NCI-H446 treated with DMSO at 0.1 percent for 48 hours (cell line): ENCODE data around the gene LMAN1L.
A peak's percentile ranks its signal among the peaks of the same experiment; 100 is the strongest.

ENCODE experiments used
- DNase-seq: peaks from one replicate; lab custom pipeline; 2025; lab: John Stamatoyannopoulos, UW

LMAN1L gene

DNA sequence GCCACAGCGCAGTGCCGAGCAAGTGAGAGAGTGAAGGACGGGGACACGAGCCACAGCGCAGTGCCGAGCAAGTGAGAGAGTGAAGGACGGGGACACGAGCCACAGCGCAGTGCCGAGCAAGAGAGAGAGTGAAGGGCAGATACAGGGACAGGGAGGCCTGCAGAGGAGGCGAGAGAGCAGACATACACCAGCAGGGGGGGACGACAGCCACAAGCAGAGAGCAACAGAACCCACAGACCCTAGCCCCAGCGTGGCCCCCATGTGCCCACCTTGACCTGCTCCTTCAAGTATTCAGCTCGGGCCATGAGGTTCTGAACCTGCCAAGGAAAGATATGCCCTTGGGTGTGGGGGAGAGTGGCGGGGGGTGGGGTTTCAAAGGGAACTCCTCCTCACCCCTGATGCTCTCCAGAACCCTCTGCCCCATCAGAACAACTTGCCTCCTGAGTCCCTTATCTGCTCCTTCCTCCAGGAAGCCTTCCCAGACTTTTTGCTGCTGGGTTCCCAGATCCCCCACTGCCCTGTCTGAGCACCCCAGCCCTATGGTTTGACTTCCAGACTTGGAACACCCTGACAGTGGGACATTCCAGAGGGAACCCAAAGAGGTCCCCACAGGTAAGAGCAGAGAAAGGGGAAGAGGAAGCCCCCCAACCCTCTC is 25.0 kb downstream of the LMAN1L start:
- no peak for DNase-seq

DNA sequence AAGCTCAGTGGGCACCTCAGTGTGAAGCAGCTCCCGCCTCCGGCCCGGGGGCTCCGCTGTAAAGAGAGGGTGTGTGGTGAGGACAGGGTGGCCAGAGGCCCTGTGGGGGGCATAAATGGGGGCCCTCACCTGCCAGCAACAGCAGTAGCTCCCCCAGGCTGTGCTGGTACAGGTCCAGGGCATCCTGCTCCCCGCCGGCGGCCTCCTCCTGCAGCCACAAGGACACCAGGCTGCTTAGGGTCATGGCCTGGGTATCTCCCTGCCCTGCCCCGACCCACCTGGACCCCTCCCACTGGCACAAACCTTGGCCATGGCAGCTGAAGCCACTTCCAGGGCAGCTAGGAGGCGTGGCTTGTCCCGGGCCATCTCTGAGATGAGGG is 25.5 kb downstream of the LMAN1L start:
- no peak for DNase-seq

DNA sequence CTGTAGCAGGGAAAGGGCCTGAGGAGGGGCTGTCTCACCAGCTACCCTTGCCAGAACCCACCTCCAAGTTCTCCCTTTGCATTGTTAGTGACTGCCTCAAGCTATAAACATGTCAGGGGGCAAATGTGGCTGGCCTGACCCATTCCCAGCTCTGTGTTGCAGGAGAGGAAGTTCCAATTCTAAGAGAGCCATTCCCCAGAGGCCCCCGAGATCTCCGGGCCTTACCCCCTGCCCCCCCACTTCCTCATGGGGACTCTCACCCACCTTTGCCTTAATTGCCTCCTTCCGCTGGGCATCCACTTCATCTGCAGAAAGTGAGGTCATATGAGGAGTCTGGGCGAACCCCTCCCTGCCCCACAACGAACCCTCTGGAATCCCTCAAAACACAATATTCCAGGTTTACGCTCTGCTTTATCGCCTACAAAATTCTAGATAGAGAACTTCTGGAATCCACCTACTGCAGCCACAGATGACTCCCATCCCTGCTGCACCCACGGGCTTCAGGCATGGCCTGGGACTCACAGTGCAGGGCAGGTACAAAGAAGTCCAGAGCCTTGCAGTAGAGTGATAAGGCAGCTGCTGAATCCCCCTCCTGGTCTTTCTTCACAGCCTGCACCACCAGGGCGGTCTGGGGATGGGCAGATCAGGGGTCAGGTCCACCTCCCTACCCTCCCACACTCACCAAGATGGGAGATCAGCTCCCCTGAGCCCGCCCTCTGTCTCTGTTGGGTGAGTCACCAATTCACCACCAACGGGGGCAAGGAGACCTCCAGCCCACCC is 26.3 kb downstream of the LMAN1L start:
- no peak for DNase-seq

DNA sequence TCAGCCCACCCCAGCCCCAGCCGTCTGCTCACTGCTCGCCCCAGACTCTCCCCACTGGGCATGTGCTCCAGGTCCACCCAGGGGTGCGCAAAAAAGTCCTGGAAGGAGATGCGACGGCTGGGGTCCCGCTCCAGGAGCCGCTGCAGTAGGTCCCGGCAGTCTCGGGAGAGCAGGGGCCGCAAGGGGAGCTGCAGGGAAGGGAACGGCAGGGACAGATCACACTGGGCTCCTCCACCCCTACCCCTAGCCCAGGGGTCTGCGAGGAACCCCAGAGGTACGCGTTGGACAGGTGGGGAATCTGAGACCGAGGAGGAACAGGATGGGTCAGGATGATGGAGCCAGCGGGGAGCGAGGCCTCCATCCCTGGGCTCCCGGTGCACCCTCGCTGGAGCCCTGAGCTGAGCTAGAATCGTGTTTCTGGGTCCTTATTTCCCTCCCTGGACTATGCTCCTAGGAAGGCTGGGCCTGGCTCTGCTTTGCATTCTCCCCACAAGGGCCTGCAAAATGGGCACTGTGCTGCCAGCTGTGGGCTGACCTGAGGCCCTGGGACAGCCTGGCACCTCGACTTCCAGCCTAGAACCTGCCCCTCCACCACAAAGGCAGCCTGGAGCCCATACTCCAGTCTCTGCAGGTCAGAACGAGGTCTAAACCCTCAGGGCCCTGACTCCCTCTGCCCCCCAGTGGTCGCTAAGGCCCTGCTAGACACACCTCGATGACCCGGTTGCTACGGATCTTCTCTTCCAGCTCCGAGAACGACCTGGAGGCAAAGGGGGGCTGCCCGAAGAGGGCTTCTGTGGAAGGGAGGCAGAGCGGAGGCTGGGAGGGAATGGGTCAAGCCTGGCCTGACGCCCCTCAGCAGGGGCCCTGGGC is 27.1 kb downstream of the LMAN1L start:
- no peak for DNase-seq

DNA sequence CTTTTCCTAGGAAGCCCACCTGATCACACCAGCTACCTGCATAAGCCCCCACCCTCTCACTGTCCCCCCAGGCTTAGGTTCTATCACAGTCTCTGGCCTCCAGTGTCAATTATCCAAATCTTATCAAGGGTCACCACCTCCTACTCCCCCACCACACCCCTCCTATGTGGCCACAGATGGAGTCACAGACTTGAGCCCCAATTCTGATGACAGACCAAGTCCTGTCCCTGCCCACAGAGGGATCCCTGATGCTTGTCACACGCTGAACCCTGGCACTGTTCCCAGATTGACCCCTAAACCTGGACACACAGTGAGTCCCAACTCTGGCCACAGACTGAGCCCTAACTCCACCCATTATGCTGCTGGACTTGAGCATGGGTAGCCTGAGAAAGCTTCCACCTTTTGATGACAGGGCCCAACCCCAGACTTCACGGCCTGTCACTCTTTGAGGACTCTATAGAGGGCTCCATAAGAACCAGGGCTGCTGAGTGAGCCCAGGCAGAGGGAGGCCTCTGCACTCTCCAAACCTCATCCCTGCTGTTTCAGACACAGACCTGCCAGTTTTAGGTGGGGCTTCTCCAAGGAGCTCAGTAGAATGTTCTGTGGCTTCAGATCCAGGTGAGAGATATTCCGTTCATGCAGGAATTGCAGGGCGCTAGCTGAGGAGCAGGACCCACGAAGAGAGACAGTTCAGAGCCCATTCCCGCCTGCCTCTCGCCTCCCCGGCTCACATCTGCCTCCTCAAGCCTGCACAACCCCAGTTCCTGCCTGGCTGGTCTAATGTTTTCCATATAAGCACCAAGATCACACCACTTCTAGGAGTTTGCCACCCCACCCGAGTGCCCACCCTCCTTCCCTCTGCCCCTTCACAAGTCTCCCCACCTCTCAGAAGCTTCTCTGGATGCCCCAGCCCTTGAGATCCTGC is 28.5 kb downstream of the LMAN1L start:
- no peak for DNase-seq

DNA sequence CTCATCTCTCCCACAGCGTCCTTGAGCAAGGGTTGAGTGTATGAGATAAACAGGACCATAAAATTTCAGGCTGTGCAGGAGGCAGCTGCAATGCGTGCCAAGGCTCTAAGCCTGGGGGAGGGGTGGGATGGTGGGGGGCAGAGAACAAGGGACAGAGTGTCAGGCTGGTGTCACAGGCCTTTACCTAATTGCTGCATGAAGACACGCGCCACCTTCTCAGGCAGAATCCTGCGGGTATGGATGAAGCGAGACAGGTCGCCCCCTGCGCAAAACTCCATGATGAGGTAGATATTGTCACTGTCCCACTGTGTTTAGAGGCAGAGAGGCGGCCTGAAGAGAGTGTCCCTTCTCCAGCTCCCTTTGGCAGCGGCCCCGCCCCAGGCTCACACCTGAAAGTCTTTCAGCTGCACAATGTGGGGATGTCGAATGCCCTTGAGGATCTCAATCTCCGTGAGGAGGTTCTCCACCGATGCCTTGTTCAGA is 29.3 kb downstream of the LMAN1L start:
- no peak for DNase-seq

DNA sequence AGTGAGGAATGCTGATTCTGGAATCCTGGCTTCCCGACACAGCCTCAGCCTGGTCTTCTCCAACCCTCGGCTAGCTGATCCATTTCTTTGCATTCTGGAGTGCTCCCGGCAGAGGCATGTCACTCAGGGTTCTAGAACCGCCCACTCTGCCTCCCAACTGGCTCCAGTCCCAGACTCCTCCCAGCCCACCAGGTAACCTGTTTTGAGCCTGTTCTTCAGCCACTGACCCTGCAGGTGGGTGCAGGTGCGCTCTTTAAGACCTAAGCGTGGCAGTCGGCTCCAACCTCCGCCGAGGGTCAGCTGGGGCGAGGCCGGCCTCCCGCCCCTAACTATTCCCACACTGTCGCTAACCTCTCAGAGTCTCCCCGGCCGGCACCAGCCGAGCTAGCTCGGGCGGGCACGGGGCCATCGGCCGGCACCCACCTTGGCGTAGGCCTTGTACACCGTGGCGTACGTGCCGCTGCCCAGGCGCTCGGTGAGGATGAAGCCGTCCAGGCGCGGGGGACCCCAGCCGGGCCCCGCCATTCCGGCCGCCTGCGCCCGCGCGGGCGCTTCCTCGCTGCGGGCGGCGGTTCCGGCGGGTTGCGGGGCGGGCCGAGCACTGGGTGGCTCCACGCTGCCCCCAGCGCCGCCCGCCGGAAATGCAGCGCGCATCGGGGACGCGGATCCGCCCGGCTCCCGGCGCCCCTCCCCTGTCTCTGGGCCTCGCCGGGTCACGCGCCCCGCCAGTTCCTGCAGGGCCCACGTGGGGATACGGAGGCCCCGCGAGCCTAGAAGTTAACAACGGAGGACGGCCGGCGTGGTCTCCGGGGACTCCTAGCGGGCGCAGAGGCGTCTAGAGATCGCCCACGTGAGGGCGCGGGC is 30.2 kb downstream of the LMAN1L start, which contains the start of gene ULK3:
TSS of gene ULK3 (minus strand) at position 576 of the 864 bp plus-strand sequence. CDS start at position 525, 51 bp downstream.
- peak; percentile 49 for DNase-seq

DNA sequence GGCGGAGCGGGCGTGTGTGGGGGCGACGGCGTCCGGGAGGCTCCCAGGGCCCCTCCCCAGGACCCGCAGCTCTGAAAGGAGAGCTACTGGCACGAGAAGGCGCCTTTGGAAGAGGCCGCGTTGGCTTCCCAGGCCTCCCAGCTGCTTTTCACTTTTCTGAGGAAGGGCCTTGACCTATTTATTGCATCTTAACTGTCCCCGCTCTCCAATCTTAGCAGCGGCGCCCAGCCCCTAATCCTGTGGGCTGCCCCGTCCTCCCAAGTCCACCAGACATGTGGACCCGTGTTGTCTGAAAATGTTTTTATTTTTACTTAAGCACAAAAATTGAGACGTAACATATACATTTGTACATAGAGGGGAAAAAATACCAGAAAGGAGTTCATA is 30.8 kb downstream of the LMAN1L start:
- DNase-seq, result no peak

DNA sequence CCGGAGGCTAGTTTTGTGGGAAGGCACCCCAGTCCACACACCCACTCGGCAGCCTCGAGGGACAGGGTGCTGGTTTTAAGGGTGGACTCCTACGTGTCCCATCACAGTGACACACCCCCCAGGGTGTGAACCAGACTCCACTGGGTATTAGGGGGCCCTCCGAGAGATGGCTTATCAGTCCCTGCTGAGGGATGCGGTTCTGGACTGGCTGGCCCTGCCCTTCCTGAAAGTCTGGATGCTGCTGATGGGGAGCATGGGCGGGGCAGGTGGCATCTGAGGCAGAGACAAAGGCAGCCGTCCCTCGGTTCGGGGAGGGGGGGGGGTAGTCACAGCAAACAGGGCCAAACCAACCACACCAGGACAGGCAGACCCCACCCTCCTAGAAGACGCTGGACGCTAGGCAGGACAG is 31.3 kb downstream of the LMAN1L start:
- no peak for DNase-seq

DNA sequence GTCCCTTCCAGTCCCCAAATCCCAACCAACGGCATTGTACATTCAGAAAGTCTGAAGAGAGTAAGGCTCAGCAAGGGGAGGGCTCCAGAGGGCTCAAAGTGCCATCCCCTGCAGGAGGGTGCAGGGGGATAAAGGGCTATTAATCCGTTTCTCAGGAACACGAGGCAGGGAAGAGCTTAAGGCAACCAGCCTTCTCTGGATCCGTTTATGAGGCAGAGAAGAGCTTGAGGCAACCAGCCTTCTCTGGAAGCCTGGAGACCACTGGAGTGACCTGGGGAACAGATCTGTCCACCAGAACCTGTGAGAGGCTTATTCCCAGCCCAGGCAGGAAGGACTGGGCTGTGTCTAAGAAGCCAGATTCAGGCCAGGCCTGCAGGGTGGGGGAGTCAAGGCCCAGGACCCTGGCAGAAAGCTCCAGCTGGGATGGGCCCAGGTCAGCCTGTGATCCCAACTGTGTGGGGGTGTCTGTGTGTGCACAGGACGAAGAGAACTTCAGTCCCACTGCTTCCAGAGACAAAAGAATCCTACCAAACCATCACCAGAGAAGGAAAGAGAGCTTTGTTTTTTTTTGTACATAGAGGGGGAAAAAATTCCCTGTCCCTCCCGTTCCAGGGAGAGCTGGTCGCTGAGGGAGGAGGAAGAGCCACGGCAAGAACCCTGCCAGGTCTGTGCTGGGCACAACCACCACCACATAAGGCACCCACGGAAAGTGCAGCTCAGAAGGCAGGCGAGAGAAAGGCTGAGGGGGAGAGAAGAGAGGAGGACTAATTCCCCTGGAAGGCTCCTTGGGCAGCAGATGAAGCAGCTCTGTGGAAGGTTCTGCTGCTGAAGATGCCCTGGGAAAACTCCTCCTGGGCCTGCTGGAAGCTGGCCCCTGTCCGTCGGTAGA is 31.9 kb downstream of the LMAN1L start:
- no peak for DNase-seq

DNA sequence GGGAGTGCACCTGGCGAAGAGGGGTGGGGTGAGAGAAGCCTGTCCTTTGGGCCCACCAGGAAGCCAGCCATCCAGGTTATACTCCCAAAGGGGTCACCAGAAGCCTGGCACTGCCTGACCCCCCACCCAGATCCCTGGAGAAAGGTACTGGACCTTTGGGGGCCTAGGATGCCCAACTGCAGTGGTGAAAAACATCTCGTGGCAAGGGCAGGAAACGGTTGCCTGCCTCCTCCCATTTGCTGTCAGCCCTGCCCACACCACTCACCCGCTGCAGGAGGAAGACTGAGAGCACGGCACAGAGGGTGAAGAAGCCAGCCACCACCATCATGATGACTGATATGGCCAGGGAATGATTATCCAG is 32.6 kb downstream of the LMAN1L start:
- DNase-seq, result no peak

DNA sequence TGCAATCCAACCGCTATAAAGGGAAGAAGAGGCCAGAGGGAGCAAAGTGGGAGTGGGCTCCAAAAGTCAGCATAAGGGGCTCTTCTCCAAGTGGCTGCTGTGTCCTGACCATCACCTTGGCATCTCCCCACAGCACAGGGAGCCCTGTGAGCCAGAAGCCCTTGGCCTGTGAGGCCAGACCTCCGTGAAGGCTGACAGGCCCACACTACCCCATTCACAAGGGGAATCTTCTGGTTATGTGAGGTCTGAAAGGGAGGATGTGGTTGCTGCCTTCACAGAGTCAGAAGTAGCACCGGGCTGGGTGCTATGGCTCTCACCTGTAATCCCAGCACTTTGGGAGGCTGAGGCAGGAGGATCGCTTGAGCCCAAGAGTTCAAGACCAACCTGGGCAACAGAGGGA is 32.9 kb downstream of the LMAN1L start:
- DNase-seq, result no peak

DNA sequence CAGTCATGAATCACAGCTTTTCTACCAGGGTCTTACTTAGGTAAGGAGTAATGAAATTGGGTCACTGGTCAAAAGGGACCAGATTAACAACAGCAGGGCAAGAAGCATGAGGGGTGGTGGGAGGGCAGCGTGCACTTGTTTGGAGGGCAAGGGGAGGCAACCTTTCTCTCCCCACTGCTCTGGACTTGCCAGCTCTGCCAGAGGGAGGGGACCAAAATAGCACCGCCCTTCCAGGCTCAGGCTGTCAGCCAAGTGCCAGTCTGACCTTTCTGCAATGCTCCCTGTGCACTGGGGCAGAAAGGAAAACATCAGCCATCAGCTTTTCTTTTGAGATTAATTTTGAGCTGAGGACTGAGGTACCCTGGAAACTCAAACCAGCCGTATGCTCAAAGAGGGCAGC is 34.8 kb downstream of the LMAN1L start:
- no peak for DNase-seq

DNA sequence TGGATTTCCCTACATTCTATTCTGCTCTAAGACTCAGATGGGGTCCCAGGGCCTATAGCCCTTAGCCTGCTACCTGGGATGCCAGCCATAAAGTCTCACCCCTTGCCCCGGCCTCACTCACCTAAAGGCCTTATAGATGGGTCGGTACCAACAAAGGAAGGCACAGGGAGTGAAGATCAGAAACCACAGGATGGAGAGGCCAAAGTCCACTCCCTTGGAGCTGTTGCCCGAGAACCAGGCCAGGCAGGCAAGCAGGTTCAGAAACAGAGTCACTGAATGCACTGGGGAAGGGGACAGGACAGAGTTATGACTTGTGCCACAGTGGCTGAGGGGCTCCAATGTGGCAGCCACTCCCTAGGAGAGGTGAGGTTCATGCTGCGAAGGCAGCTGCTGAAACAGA is 37.8 kb downstream of the LMAN1L start:
- no peak for DNase-seq

DNA sequence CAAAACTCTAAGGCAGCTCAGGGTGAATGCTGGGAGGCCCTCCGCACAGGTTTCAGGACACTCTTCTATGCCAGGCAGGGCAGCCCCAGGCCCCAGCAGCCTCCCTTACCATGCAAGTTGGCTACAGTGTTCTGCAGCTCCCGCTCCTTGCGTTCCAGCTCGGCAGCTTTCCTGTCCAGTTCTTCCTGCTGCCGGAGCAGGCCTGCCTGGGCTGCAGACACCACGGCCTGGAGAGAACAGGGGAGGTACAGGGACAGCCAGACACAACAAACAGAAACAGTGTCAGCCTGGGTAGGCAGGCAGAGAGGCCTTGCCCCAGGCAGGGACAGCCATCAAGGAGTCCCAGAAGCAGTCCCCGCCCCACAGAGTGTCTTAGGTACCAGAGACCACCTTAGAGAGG is 39.3 kb downstream of the LMAN1L start:
- DNase-seq, result no peak

DNA sequence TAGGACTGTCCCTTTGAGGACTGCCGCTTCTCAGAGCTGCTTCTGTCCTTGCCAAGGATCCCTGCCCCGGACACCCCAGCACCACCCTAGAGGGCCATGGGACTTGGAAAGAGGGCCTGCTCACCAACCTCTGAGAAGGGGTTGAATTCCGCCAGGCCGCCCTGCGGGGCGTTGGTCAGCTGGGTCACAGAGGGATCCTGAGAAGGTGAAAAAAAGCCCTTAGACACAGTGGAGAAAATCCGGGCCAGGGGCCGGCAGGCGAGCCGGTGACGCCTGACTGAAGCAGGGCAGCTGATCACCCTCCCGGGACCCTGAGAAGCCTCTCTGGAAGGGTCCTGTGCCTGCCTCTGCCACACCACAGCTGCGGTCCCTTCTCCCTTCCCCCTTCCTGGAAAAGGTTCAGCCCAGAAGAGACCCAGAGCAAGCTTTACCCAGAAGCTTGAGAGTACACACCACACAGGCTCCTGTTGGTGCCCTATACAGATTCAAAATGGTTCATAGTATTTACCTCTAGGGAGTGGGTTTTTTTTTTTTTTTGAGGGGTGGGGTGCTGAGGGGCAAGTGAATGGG is 41.9 kb downstream of the LMAN1L start:
- DNase-seq, result no peak

DNA sequence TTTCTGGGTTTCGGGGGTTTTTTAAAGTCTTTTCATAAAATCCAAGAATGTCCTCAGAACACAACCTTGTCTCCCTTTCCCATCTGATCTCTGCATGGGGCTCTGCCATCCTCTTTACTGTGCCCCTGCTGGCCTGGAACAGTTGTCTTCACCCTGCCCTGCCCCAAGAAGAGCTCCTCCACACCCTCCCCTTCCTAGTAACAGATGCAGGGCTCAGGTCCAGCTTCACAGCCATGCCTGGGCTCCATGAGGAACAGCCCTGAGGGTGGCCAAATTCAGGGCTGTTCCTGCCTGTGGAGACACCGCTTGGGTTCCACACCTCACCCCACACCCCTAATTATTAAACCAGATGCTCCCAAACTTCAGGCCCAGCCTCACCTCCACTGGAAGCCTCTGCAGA is 43.2 kb downstream of the LMAN1L start:
- no peak for DNase-seq

DNA sequence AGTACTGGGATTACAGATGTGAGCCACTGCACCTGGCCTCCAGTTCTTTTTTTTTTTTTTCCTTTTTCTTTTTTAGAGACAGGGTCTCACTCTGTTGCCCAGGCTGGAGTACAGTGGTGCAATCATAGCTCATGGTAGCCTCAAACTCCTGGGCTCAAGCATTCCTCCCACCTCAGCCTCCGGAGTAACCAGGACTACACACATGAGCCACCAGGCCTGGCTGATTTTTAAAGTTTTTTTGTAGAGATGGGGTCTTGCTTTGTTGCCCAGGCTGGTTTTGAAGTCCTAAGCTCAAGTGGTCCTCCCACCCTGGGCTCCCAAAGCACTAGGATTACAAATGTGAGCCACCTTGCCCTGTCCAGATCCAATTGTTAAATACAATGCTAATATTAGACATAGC is 43.9 kb downstream of the LMAN1L start:
- DNase-seq, result no peak

DNA sequence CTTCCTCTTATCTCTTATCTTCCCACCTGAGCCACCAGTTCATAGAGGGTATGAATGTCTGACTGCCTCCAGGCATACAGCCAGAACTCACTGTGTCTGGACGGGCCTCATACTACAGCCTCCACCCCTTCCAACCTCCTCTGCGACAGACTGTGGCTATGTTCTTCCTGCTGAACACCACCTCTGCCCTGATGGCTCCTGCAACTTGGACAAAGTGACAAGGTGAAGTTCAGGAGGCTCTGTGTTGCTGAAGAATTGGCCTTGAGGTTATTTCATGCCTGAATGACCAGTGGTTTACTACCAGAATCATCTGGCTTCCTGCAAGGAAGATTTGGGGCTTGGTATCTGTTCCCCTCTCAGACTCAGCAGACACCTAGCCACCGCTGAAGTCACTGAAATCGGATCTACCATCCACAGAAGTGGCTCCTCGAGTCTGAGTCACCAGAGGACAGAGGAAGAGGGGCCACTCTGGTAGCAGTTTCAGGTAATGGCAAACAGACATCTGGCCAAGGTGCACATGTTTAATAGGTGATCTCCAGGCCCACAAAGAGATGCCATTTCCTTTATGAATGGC is 44.5 kb downstream of the LMAN1L start:
- DNase-seq, result no peak
